GM18858 (cell line): Measurements from ENCODE around the gene PANK1.

ENCODE experiments used
- ATAC-seq: cut with Tn5 transposase; IDR thresholded peaks from one replicate; pipeline ENCODE4 v1.9.1; 2021; ENCODE audit not compliant: unreplicated experiment

Gene PANK1

GRCh38 chr10:89644967-89645741, at the start of gene PANK1:
Gene PANK1 (minus strand): TSS chr10:89645242. CDS start chr10:89644891, 351 bp downstream.
- ATAC-seq: peak; percentile 24

- no peak for ATAC-seq
These were observed 48.1 kb upstream of the PANK1 start for GRCh38 chr10:89693176-89693575.

- no peak for ATAC-seq
These were observed 47.4 kb upstream of the PANK1 start for GRCh38 chr10:89692416-89692815.

- no peak for ATAC-seq
These were observed 45.0 kb upstream of the PANK1 start for GRCh38 chr10:89690027-89690426.

GRCh38 chr10:89685936-89686335, 40.9 kb upstream of the PANK1 start:
- ATAC-seq: no peak

GRCh38 chr10:89684604-89685003, 39.6 kb upstream of the PANK1 start:
- no peak for ATAC-seq

GRCh38 chr10:89683883-89684282, 38.8 kb upstream of the PANK1 start:
- ATAC-seq: no peak

GRCh38 chr10:89679986-89680385, 34.9 kb upstream of the PANK1 start:
- ATAC-seq: no peak

GRCh38 chr10:89677341-89677740, 32.3 kb upstream of the PANK1 start:
- ATAC-seq: no peak

GRCh38 chr10:89670926-89671325, 25.9 kb upstream of the PANK1 start:
- ATAC-seq: no peak

GRCh38 chr10:89669985-89670384, 24.9 kb upstream of the PANK1 start:
- no peak for ATAC-seq

- no peak for ATAC-seq
These were observed 23.5 kb upstream of the PANK1 start for GRCh38 chr10:89668386-89669071.

GRCh38 chr10:89666138-89666537, 21.1 kb upstream of the PANK1 start:
- ATAC-seq: no peak

GRCh38 chr10:89665302-89665701, 20.3 kb upstream of the PANK1 start:
- no peak for ATAC-seq

GRCh38 chr10:89664203-89664602, 19.2 kb upstream of the PANK1 start:
- no peak for ATAC-seq

GRCh38 chr10:89663144-89663543, 18.1 kb upstream of the PANK1 start:
- no peak for ATAC-seq

GRCh38 chr10:89662596-89662995, 17.6 kb upstream of the PANK1 start:
- no peak for ATAC-seq

GRCh38 chr10:89659143-89660131, 14.4 kb upstream of the PANK1 start:
- ATAC-seq: no peak

GRCh38 chr10:89657302-89657701, 12.3 kb upstream of the PANK1 start:
- ATAC-seq: no peak

GRCh38 chr10:89655722-89656121, 10.7 kb upstream of the PANK1 start:
- no peak for ATAC-seq

- ATAC-seq: peak; percentile 41
These were observed 8.4 kb upstream of the PANK1 start for GRCh38 chr10:89653410-89653869.
